Measurements from ENCODE around the gene FRMD8. TPM values are rescaled to one million over a fixed set of nuclear protein-coding genes. Genes with fewer than 3 reads are reported as not detected.

FRMD8 gene
- total RNA-seq, 3 donors from 2014 or later: 43.0 to 49.2 (median 44.9) TPM

DNA sequence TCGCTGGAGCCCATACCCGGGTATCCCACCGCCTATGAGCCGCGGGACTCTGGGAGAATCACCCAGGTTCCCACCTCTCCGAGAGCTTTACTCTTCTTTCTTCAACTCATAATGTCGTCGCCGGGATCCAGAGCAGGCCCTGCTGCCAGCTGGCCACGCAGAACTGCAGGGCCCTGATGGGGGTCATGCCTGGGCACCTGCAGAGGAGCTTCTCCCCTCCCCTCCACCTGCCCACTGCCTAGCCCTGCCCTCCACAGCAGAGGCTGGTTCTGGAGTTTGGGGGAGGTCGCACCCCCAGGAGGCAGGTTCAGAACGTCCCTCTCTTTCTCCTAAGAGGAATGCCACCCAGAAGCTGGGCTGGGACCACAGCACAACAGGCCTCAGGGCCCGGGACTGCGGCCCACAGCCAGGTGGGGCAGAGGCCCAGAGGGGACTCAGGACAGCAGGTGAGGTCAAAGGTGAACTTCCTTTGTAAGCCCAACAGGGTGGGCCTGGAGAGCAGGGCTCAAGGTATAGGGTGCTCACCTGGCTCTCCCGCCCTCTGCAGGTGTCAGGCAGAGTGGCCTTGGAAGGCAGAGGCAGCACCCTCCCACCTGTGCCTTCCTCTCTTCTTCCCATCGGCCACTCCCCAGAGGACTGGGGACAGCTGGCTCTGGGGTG lies 5.8 kb upstream of the FRMD8 start:
- DNase-seq (no peak), ATAC-seq (no peak)
- H3K27me3 Mint-ChIP-seq (ENCODE audit: low read depth): no peaks in the 10 kb centered on the region
- no peak overlapping the region for H3K4me3 Mint-ChIP-seq
- no peaks in the 10 kb centered on the region for H3K9me3 Mint-ChIP-seq
- H3K4me1 Mint-ChIP-seq (ENCODE audit: low read depth): peaks cover 40% of the 10 kb centered on the region
- no peaks in the 10 kb centered on the region for H3K36me3 Mint-ChIP-seq (ENCODE audit: insufficient read depth)

DNA sequence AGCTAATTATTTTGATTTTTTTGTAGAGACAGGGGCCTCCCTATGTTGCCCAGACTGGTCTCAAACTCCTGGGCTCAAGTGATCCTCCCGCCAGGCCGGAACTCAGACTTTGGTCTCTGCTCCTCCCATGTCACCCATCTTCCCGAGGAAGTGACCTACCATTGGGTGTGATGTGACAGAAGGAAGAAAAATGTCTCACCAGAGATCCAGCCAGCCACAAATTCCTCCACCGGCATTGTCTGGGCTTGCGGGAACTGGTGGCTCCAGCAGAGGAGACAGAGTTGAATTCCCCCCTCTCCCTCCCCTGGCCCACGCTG lies 4.8 kb upstream of the FRMD8 start:
- H3K4me1 Mint-ChIP-seq (ENCODE audit: low read depth): peaks cover 46% of the 10 kb centered on the region
- peak in 1 of 2 donors; percentile 1 for ATAC-seq
- no peak for DNase-seq

DNA sequence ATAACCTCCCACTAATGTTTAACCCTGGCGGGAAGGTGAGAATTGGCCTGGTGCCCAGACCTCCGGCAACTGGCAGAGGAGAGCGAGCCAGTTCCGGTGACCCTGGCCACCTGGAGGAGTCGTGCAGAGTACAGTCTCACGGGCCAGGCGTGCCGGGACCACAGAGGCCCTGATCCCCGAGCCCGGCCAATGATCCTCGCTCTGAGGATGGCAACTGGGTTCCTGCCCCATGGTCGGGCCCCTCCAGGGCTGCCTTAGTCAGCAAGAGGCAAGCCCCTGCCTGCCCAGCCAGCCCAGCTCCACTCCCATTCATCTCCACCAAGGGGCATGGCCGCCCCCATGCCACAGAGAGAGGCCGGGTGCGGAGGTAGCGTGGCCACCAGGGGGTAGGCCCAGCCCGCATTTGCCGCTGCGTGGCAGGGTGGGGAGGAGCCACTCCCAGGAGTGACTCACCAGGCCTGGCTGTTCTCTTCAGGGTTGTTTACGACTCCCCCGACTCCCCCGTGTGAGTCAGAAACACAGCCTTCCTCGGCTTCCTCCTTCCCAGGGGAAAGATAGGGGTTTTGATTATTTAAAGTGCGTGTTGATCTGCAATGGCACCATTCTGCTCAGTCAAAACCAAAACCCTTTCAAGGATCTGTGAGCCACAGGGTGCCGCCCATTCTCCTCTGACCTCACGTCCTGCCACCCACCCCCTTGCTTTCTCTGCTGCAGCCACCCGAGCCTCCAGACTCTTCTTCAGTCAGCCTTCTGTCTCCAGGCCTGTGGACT lies 4.2 kb upstream of the FRMD8 start, which contains the start of gene SLC25A45:
Gene SLC25A45, minus strand, starts transcription at position 614 of the 771 bp plus-strand sequence. CDS start 695 bp downstream, outside the sequence.
- no peaks in the 10 kb centered on the region for H3K27me3 Mint-ChIP-seq (ENCODE audit: low read depth)
- H3K9me3 Mint-ChIP-seq: no peaks in the 10 kb centered on the region
- DNase-seq (peak; percentile 93), ATAC-seq (peak; percentile 89 to 90)
- H3K36me3 Mint-ChIP-seq (ENCODE audit: insufficient read depth): no peaks in the 10 kb centered on the region
- peak within 1 kb of the TSS; percentile 85 for H3K4me3 Mint-ChIP-seq
- H3K4me1 Mint-ChIP-seq (ENCODE audit: low read depth): peaks cover 49% of the 10 kb centered on the region

More for the DNA sequence above, 4.8 kb upstream of the FRMD8 start:
- H3K9me3 Mint-ChIP-seq: no peaks in the 10 kb centered on the region
- H3K4me3 Mint-ChIP-seq: peak overlapping the region; percentile 85
- H3K27me3 Mint-ChIP-seq (ENCODE audit: low read depth): no peaks in the 10 kb centered on the region
- no peaks in the 10 kb centered on the region for H3K36me3 Mint-ChIP-seq (ENCODE audit: insufficient read depth)

DNA sequence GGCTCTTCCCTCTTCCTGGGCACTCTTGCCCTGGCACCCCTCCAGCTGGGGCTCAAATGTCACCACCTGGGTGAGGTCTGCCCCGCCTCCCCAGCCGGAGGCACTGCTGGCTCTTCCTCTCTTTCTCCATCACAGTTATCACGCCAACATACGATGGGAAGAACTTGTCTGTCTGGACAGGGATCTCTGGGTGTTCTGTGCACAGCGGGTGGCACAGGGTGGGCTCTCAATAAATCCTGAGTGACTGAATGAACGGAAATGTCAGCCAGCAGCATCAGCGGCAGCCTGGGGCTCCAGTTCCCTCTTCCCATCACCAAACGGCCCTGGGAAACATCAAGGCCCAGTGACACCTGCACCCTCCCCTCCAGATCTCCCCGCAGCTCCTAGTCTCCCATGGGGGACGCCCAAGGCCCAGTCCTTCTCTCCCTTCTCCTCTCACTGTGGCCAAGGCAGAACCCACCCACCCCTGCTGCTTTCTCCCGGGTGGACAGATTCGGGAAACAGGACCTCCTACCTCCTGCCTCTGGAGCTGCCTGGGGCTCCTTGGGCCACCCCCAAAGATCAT lies 3.6 kb upstream of the FRMD8 start:
- DNase-seq: no peak
- Mint-ChIP-seq H3K4me3 (peak overlapping the region; percentile 85), H3K9me3 (no peaks in the 10 kb centered on the region), H3K36me3 (ENCODE audit: insufficient read depth) (no peaks in the 10 kb centered on the region), H3K4me1 (ENCODE audit: low read depth) (peaks cover 52% of the 10 kb centered on the region), H3K27me3 (ENCODE audit: low read depth) (no peaks in the 10 kb centered on the region)
- ATAC-seq: no peak

DNA sequence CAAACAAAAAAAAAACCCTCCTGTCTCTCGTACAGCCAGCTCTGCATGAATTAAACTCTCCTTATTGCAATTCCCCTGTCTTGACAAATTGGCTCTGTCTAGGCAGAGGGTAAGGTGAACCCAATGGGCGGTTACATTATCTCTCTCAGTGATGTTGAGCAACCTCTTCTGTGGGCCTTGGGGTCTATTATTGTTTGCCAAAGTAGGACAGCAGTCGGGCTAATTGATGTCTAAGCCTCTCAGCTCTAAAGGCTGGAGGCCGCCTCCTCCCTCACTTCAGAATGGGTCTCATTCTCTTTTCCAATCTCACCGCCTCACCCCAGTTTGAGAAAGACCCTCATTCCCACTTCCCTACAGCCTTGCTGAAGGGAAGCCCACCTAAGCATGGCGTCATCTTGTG lies 2.7 kb upstream of the FRMD8 start:
- Mint-ChIP-seq H3K9me3 (no peaks in the 10 kb centered on the region), H3K4me3 (peak overlapping the region; percentile 54), H3K27me3 (ENCODE audit: low read depth) (no peaks in the 10 kb centered on the region), H3K36me3 (ENCODE audit: insufficient read depth) (peaks cover 3% of the 10 kb centered on the region), H3K4me1 (ENCODE audit: low read depth) (peaks cover 61% of the 10 kb centered on the region)
- DNase-seq (no peak), ATAC-seq (no peak)

DNA sequence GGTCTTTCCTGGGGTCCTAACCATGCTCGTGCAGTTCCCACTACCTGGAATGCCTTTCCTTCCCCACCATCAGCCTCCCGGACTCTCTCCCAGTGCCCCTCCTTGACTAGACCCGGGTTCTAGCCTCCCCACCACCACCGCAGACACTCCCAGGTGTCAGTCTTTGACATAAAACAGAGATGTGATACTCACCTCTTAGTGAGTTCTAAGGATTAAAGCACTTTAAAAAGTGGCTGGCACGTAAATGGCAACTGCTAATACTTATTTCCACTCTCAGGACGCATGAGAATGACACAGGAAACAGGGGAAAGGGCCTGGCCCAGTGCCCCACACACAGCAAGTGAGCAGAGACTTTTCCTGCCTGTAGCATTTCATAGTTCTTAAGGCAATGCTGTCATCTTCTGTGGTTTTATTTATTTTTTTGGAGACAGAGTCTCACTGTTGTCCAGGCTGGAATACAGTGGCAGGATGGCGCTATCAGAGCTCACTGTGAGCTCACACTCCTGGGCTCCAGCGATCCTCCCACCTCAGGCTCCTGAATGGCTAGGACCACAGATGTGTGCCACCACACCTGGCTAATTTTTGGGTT lies 2.0 kb upstream of the FRMD8 start:
- Mint-ChIP-seq H3K9me3 (no peaks in the 10 kb centered on the region), H3K36me3 (ENCODE audit: insufficient read depth) (peaks cover 3% of the 10 kb centered on the region), H3K4me3 (peak overlapping the region; percentile 54), H3K4me1 (ENCODE audit: low read depth) (peaks cover 67% of the 10 kb centered on the region), H3K27me3 (ENCODE audit: low read depth) (no peaks in the 10 kb centered on the region)
- no peak for ATAC-seq
- DNase-seq: no peak

DNA sequence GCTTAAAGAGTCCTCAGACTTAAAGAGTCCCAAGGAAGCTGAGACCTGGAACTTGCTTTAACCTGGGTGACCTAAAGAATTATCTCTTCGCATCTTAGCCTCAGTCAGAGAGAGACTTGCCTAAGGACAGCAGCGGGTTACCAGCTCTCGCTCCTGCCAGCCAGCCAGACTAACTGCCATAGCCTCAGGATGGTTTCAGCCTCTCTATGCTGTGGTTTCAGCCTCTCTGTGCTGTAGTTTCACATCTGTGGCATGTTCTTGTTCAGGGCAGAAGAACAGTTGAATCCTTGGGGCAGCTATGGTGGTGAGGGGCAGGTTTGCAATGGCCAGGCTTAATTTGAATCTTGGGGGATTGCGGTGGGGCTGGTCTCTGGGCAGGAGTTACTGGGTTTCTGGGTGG lies 2.3 kb downstream of the FRMD8 start:
- no peaks in the 10 kb centered on the region for H3K9me3 Mint-ChIP-seq
- peaks cover 3% of the 10 kb centered on the region for H3K36me3 Mint-ChIP-seq (ENCODE audit: insufficient read depth)
- H3K4me1 Mint-ChIP-seq (ENCODE audit: low read depth): peaks cover 63% of the 10 kb centered on the region
- DNase-seq: no peak
- peak overlapping the region; percentile 69 for H3K4me3 Mint-ChIP-seq
- H3K27me3 Mint-ChIP-seq (ENCODE audit: low read depth): no peaks in the 10 kb centered on the region
- no peak for ATAC-seq

DNA sequence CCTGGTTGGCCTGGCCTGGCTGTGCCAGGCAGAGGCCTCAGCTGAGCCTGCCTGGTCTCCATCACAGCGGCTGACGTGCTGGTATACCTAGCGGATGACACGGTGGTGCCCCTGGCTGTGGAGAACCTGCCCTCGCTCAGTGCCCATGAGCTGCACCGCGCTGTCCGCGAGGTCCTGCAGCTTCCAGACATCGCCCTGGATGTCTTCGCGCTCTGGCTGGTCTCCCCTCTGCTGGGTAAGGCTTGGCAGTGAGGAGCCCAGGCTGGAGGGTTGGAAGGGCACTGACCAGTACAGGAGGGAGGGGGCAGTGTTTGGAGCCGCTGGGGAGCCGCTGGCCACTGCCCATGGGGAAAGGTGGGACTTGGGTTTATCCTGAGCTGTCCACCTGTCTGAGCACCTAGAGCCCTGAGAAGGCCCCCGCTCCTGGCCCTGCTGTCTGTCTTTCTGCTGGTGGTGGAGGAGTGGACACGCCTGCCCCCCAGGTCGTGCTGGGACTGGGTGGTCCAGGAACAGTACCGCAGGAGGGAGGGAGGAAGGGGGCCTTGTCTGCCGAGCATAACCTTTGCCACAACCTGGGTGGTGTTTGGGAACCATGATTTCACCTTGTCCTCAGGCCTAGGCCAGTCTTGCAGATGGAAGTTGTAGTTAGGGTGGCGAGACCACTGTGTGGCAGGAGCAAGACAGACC lies 3.0 kb downstream of the FRMD8 start:
- H3K36me3 Mint-ChIP-seq (ENCODE audit: insufficient read depth): peaks cover 3% of the 10 kb centered on the region
- H3K27me3 Mint-ChIP-seq (ENCODE audit: low read depth): no peaks in the 10 kb centered on the region
- no peak overlapping the region for H3K4me3 Mint-ChIP-seq
- H3K4me1 Mint-ChIP-seq (ENCODE audit: low read depth): peaks cover 56% of the 10 kb centered on the region
- ATAC-seq (no peak), DNase-seq (no peak)
- H3K9me3 Mint-ChIP-seq: no peaks in the 10 kb centered on the region

DNA sequence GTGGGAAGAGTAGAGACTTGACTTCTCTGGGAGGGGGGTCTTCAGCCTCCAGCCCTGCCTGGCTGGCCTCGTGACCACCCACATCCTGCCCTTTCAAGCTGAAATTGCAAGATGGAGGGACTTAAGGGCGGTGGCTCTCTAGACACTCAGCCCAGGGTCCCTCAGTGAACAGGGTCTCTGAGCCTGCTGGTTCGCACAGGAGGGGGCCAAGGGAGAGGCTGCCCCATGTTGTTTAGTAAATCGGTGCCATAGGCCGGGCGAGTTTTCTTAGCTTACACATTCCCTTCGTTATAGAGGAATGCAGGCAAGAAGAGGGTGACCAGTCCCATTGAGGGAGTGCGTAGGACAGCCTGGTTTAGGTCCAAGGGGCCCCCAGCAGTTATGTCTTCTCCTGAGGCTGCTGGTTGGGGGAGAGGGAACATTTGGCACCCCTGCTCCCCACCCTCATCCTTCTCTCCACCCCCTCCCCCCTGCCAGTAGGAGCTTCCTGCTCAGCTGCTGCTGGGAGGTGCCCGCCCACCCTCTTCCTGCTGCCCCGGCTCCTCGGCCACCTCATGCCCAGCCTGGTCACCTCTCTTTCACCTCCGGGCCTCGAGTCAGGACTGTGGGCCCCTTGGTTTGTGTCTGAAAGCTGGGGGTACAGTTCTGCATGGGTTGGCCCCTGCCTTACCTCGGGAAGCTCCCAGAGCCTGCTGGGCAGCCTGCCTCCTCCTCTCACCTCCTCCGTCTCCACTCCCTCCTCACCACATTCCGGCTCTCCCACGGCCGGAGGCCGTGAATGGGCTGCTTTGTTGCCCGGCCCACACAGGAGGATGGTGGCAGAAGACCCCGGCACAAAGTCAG lies 3.9 kb downstream of the FRMD8 start:
- ATAC-seq: no peak
- H3K4me1 Mint-ChIP-seq (ENCODE audit: low read depth): peaks cover 47% of the 10 kb centered on the region
- no peaks in the 10 kb centered on the region for H3K9me3 Mint-ChIP-seq
- DNase-seq: no peak
- peaks cover 3% of the 10 kb centered on the region for H3K36me3 Mint-ChIP-seq (ENCODE audit: insufficient read depth)
- no peak overlapping the region for H3K4me3 Mint-ChIP-seq
- H3K27me3 Mint-ChIP-seq (ENCODE audit: low read depth): no peaks in the 10 kb centered on the region

DNA sequence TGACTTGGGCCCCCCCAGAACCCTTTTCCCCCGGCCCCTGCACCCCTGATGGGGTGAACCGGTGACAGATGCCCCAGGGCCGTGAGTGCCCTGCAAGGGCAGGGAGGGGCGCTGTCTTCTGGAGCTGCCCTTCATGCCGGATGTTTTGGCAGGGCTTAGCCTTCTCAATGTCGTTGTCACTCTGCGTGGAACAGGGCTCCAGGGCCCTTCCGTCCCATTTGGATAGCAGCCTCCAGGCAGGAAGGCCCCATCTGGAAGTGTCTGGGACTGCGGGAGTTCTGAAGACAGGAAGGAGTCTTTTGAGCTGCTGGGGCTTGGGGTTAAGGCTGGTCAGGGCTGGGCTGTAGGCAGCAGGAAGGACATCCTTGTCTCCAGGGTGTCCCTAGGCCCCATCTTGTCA lies 4.6 kb downstream of the FRMD8 start:
- H3K9me3 Mint-ChIP-seq: no peaks in the 10 kb centered on the region
- no peak for ATAC-seq
- peaks cover 3% of the 10 kb centered on the region for H3K36me3 Mint-ChIP-seq (ENCODE audit: insufficient read depth)
- no peaks in the 10 kb centered on the region for H3K27me3 Mint-ChIP-seq (ENCODE audit: low read depth)
- H3K4me3 Mint-ChIP-seq: no peak overlapping the region
- DNase-seq: no peak
- H3K4me1 Mint-ChIP-seq (ENCODE audit: low read depth): peaks cover 42% of the 10 kb centered on the region

DNA sequence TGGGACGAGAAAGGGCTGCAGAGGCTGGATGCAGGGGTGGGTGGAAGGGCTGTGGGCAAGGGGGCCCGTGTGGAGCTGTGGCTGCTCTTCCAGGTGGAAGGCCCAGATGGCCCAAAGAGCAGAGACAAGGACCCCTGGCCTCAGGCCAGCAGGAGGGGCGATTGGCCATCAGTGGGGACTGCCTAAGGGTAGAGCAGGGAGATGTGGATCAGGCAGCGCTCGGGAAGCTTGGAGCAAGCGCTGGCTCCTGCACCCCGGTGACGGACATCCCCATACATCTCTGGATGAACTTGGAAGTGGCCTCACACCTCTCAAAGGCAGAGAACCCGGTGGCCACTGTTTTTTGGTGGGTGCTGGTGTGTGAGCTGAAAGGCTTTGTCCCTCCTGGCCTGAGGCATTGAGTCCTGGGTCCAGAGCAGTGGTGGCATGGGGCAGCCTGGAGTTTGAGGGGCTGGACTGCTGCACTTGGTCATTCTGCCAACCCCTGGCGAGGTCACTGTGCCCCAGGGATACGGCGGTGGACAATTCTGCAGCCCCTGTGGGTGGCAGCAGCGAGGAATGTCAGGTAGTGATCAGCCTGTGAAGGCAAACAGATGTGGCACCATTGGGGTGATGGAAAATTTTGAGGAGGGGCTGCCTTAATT lies 5.9 kb downstream of the FRMD8 start:
- DNase-seq (no peak), ATAC-seq (no peak)
- Mint-ChIP-seq H3K4me1 (ENCODE audit: low read depth) (peaks cover 36% of the 10 kb centered on the region), H3K36me3 (ENCODE audit: insufficient read depth) (peaks cover 7% of the 10 kb centered on the region), H3K27me3 (ENCODE audit: low read depth) (no peaks in the 10 kb centered on the region), H3K4me3 (no peak overlapping the region), H3K9me3 (no peaks in the 10 kb centered on the region)

DNA sequence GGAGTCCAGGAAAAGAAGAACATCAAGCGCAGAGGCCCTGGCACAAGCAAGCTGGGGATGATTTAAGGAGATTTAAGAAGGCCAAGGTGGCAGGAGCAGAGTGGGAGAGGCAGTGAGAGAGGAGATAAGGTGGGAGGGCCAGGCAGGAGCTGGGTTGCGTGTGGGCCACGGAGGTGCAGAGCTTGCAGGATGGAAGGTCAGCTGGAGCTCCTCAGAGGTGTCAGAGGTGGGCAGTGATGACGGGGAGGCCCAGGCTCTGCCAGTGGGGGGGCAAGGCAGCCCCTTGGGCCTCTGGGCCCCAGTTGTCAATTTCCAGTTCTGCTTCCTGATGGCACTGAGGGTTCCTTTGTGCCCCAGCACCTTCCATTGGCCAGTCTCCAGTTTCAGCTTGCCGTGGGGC lies 6.5 kb downstream of the FRMD8 start:
- H3K27me3 Mint-ChIP-seq (ENCODE audit: low read depth): no peaks in the 10 kb centered on the region
- H3K4me1 Mint-ChIP-seq (ENCODE audit: low read depth): peaks cover 33% of the 10 kb centered on the region
- peaks cover 9% of the 10 kb centered on the region for H3K36me3 Mint-ChIP-seq (ENCODE audit: insufficient read depth)
- no peak overlapping the region for H3K4me3 Mint-ChIP-seq
- ATAC-seq (no peak), DNase-seq (no peak)
- no peaks in the 10 kb centered on the region for H3K9me3 Mint-ChIP-seq

DNA sequence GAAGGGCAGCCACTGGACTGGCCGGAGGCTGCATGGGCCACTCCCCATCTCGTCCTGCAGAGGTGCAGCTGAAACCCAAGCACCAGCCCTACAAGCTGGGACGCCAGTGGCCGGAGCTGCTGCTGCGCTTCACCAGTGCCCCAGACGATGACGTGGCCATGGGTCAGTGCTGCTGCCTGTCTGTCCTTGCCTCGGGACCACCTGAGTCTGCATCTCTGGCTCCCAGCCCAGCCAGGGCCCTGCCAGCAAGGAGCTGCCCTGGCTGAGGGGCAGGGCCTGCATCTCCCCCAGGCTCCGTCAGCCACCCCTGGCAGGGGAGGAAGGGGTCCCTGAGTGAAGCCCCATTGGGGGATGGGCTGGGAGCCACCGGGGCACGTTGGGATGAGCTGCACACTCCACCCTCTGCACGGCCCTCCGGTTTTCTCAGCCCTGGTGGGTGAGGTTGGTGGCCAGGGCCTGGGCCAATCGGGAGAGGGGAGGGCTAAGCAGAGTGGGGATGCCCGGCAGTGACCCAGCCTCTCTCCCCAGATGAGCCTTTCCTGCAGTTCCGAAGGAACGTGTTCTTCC lies 7.2 kb downstream of the FRMD8 start:
- DNase-seq (no peak), ATAC-seq (no peak)
- Mint-ChIP-seq H3K36me3 (ENCODE audit: insufficient read depth) (peaks cover 10% of the 10 kb centered on the region), H3K4me1 (ENCODE audit: low read depth) (peaks cover 26% of the 10 kb centered on the region), H3K4me3 (no peak overlapping the region), H3K27me3 (ENCODE audit: low read depth) (no peaks in the 10 kb centered on the region), H3K9me3 (no peaks in the 10 kb centered on the region)
